Measurements from ENCODE around the gene ARHGAP24. TPM values are rescaled to one million over a fixed set of nuclear protein-coding genes. Genes with fewer than 3 reads are reported as not detected.

The ARHGAP24 gene
- total RNA-seq, 1 experiment from 2014 or later, result 1.3 TPM

DNA sequence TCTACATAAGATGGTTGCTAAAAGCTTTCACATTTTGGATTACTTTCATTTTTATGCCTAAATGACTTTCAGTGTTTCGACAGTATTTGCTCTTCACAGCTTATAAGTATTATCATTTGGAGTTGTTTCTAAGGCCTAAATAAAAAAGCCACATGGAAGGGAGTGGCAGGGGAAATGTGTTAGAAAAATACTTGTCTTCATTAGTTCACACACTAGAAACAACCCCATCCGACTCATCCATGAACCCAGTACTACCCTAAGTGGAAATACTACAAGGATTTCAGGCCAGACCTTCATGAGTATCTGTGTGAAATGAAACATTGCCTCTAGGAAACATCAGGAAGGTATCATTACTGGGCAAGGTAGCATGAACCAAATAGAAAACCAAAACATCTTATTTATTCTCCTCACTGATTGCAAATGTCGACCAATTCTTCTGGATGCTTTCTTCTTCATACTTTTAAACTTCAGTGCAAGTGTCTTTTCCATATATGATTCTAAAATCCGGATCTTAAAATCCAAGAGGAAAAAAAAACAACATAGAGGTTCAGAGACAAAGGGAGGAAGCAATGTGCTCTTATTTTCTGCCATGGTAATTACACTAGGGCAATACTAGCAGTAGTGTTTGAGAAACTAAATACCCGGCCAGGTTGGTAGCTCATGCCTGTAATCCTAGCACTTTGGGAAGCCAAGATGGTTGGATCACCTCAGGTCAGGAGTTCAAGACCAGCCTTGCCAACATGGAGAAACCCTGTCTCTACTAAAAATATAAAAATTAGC lies 349.4 kb downstream of the ARHGAP24 start:
- no peaks in the 10 kb centered on the region for H3K79me2 ChIP-seq (ENCODE audit: insufficient read depth, low read length)
- no peak overlapping the region for H2AFZ ChIP-seq (ENCODE audit: low read depth, low read length, poor library complexity, severe bottlenecking)
- intact Hi-C loops (cut with micrococcal nuclease), result no loop called here
- H3K4me3 ChIP-seq (replicated peaks in 1 of 2; ENCODE audit: low read depth in 1 of 2, low read length in 2 of 2), result no peak overlapping the region
- peaks cover 0 to 7% of the 10 kb centered on the region in 2 experiments; a peak in 3 of 4 replicates for H3K4me1 ChIP-seq (ENCODE audit: control insufficient read depth in 1 of 2, insufficient read depth in 2 of 2, low read length in 2 of 2)
- CTCF ChIA-PET, result no interaction called here
- TF ChIP-seq SRF (IDR thresholded peaks at IDR 0.05; ENCODE audit: low read depth) (no peak), ATF3 (IDR thresholded peaks at IDR 0.05) (no peak), JUND (IDR thresholded peaks at IDR 0.05) (no peak), POLR2AphosphoS5 (IDR thresholded peaks at IDR 0.05; ENCODE audit: low read depth, low read length) (no peak), SP1 (IDR thresholded peaks at IDR 0.05; ENCODE audit: low read depth) (no peak)
- POLR2A ChIA-PET, result interaction anchor here (1.2 kb wide), 1 partner anchor 9 kb away, joined by 3 read pairs; no protein-coding TSS in a partner anchor
- H3K4me2 ChIP-seq (ENCODE audit: low read length), result no peak overlapping the region
- H4K20me1 ChIP-seq (ENCODE audit: insufficient read depth), result no peaks in the 10 kb centered on the region
- DNase-seq (ENCODE audit: low read depth, low spot score) (no peak), ATAC-seq (no peak)
- RAD21 ChIA-PET (ENCODE audit: low non-redundant PET in 1 of 2, low total read pairs in 2 of 2, uncharacterized antibody in 2 of 2, unreplicated experiment in 2 of 2), result no interaction called here
- H3K36me3 ChIP-seq (ENCODE audit: control insufficient read depth in 1 of 2, insufficient read depth in 2 of 2, low read length in 2 of 2), result no peaks in the 10 kb centered on the region
- BruUV-seq (replicated peaks), result no TSS peak
- no peaks in the 10 kb centered on the region for H3K9me2 ChIP-seq (ENCODE audit: insufficient read depth)
- no peaks in the 10 kb centered on the region for H3K27me3 ChIP-seq (ENCODE audit: insufficient read depth, low read length)
- no peaks in the 10 kb centered on the region for H3K9me3 ChIP-seq (ENCODE audit: control insufficient read depth in 1 of 2, insufficient read depth in 1 of 2, low read depth in 1 of 2, low read length in 2 of 2)
- H3K9ac ChIP-seq (ENCODE audit: low read length), result no peak overlapping the region
- H3K27ac ChIP-seq (ENCODE audit: low read depth, low read length), result no peak overlapping the region

GRCh38 chr4:85826060-85826678 lies 351.2 kb downstream of the ARHGAP24 start:
- Histone ChIP-seq H3K9me3 (ENCODE audit: control insufficient read depth in 1 of 2, insufficient read depth in 1 of 2, low read depth in 1 of 2, low read length in 2 of 2) (no peaks in the 10 kb centered on the region), H3K79me2 (ENCODE audit: insufficient read depth, low read length) (no peaks in the 10 kb centered on the region), H3K27me3 (ENCODE audit: insufficient read depth, low read length) (no peaks in the 10 kb centered on the region), H3K4me2 (ENCODE audit: low read length) (0 out of 2 replicates have a peak overlapping the region, but pooled peaks have one; percentile 16), H4K20me1 (ENCODE audit: insufficient read depth) (no peaks in the 10 kb centered on the region), H3K9ac (ENCODE audit: low read length) (no peak overlapping the region), H3K9me2 (ENCODE audit: insufficient read depth) (no peaks in the 10 kb centered on the region), H3K4me3 (replicated peaks in 1 of 2; ENCODE audit: low read depth in 1 of 2, low read length in 2 of 2) (no peak overlapping the region), H3K4me1 (ENCODE audit: control insufficient read depth in 1 of 2, insufficient read depth in 2 of 2, low read length in 2 of 2) (peaks cover 0 to 7% of the 10 kb centered on the region in 2 experiments; a peak in 3 of 4 replicates), H3K27ac (ENCODE audit: low read depth, low read length) (no peak overlapping the region), H3K36me3 (ENCODE audit: control insufficient read depth in 1 of 2, insufficient read depth in 2 of 2, low read length in 2 of 2) (no peaks in the 10 kb centered on the region), H2AFZ (ENCODE audit: low read depth, low read length, poor library complexity, severe bottlenecking) (no peak overlapping the region)
- DNase-seq (ENCODE audit: low read depth, low spot score), result no peak
- POLR2A ChIA-PET, result no interaction called here
- no TSS peak for BruUV-seq (replicated peaks)
- RAD21 ChIA-PET (ENCODE audit: low non-redundant PET in 1 of 2, low total read pairs in 2 of 2, uncharacterized antibody in 2 of 2, unreplicated experiment in 2 of 2), result no interaction called here
- CTCF ChIA-PET, result no interaction called here
- intact Hi-C loops (cut with micrococcal nuclease), result no loop called here
- peak; percentile 72 for ATAC-seq
- TF ChIP-seq EZH2 (IDR thresholded peaks at IDR 0.05), result no peak
- TF ChIP-seq, protein P1, sequence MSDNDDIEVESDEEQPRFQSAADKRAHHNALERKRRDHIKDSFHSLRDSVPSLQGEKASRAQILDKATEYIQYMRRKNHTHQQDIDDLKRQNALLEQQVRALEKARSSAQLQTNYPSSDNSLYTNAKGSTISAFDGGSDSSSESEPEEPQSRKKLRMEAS (IDR thresholded peaks at IDR 0.05), result peak; percentile 56
- TF ChIP-seq ZFX (IDR thresholded peaks at IDR 0.05), result no peak
- no peak for TF ChIP-seq ZBTB33 (IDR thresholded peaks at IDR 0.05; ENCODE audit: extremely low read depth, insufficient replicate concordance, low read length)
- no peak for TF ChIP-seq EGR1 (IDR thresholded peaks at IDR 0.05; ENCODE audit: low read depth)
- TF ChIP-seq CEBPB (IDR thresholded peaks at IDR 0.05; ENCODE audit: low read depth), result no peak
- TF ChIP-seq REST (IDR thresholded peaks at IDR 0.05; ENCODE audit: low read depth), result no peak
- no peak for TF ChIP-seq SRF (IDR thresholded peaks at IDR 0.05; ENCODE audit: low read depth)
